ENCODE measurements around the gene NTNG1. TPM values are rescaled to one million over a fixed set of nuclear protein-coding genes. Genes with fewer than 3 reads are reported as not detected.

The NTNG1 gene
- total and polyA plus RNA-seq, 2 of the 8 experiments (the other 6 are each of a cell fraction or from before 2014, with no cell fraction given): 1.2 to 4.1 TPM

DNA sequence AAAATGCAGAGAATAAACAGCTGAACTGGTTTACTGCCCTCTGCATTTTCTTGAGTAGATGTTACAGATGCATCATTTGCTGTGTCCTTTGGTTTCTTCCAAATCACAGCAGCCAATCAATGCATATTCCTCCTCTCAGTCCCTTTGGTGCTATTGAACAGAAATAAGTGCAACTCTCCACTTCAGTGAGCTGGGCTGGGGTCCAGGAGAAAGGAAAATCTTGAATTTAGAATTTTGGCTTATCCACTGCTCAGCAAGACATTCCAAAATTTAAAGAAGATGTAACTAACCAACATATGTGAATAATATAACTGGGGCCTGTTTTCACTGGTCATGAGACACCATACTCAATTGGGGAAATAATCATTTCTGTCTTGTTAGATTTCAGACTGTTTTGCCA is 45.2 kb upstream of the NTNG1 start:
- no peak overlapping the region for H2BK15ac ChIP-seq (ENCODE audit: low read length)
- FAIRE-seq (no peak), DNase-seq (ENCODE audit: low read depth in 1 of 2, low spot score in 2 of 2) (no peak)
- H2BK12ac ChIP-seq (ENCODE audit: low read depth, low read length): no peak overlapping the region
- no peaks in the 10 kb centered on the region for H3K9me3 ChIP-seq (ENCODE audit: insufficient read depth in 2 of 2, low read depth in 1 of 2, low read length in 1 of 2)
- no peak overlapping the region for H2BK20ac ChIP-seq (ENCODE audit: low read length)
- no peak overlapping the region for H4K91ac ChIP-seq (replicated peaks; ENCODE audit: insufficient read length, low read length)
- H3K27ac ChIP-seq (ENCODE audit: low read depth, low read length): no peak overlapping the region
- POLR2A ChIA-PET (ENCODE audit: partially characterized antibody): no interaction called here
- H3K14ac ChIP-seq (ENCODE audit: insufficient read length): no peak overlapping the region
- no peak overlapping the region for H2BK120ac ChIP-seq (replicated peaks; ENCODE audit: low read depth, low read length)
- no peak overlapping the region for H4K8ac ChIP-seq (ENCODE audit: extremely low read depth, insufficient read depth, low read length)
- no peaks in the 10 kb centered on the region for H3K4me1 ChIP-seq (replicated peaks in 1 of 4; ENCODE audit: control insufficient read depth in 3 of 4, insufficient read depth in 4 of 4, low read length in 3 of 4)
- no peak overlapping the region for H3K4me2 ChIP-seq (ENCODE audit: insufficient read depth in 1 of 2, low read depth in 2 of 2, low read length in 2 of 2)
- H4K5ac ChIP-seq (ENCODE audit: insufficient read length, low read depth, low read length): no peak overlapping the region
- no peaks in the 10 kb centered on the region for H3K23me2 ChIP-seq (ENCODE audit: low read depth, low read length)
- H2AFZ ChIP-seq (ENCODE audit: low read length): no peak overlapping the region
- H3K79me2 ChIP-seq (ENCODE audit: control insufficient read depth in 1 of 2, insufficient read depth in 2 of 2, low read length in 2 of 2): no peaks in the 10 kb centered on the region
- H3K4me3 ChIP-seq (ENCODE audit: extremely low read depth in 1 of 4, insufficient read depth in 2 of 4, low read depth in 3 of 4, low read length in 4 of 4): no peak overlapping the region
- no peak overlapping the region for H3K23ac ChIP-seq (ENCODE audit: insufficient read length)
- no peaks in the 10 kb centered on the region for H3K79me1 ChIP-seq (ENCODE audit: low read depth, low read length)
- no peak overlapping the region for H3K18ac ChIP-seq (ENCODE audit: extremely low read depth, low read length)
- CTCF ChIA-PET (ENCODE audit: partially characterized antibody): no interaction called here
- H3K36me3 ChIP-seq (ENCODE audit: control insufficient read depth in 2 of 4, insufficient read depth in 4 of 4, low read length in 3 of 4): no peaks in the 10 kb centered on the region
- H3K9ac ChIP-seq (replicated peaks in 1 of 4; ENCODE audit: extremely low read depth in 1 of 4, low read depth in 3 of 4, low read length in 3 of 4): no peak overlapping the region
- no peak overlapping the region for H3K56ac ChIP-seq (replicated peaks; ENCODE audit: insufficient read length, low read depth, low read length)
- H3K27me3 ChIP-seq (replicated peaks in 1 of 4; ENCODE audit: control insufficient read depth in 3 of 4, extremely low read depth in 1 of 4, insufficient read depth in 3 of 4, low read length in 3 of 4): no peaks in the 10 kb centered on the region
- H3K4ac ChIP-seq (replicated peaks; ENCODE audit: insufficient read length, low read depth, low read length): no peak overlapping the region
- H4K20me1 ChIP-seq (replicated peaks in 1 of 2; ENCODE audit: control insufficient read depth in 1 of 2, insufficient read depth in 2 of 2, low read length in 2 of 2): no peaks in the 10 kb centered on the region
- H2AK5ac ChIP-seq (ENCODE audit: low read depth, low read length): no peak overlapping the region
- no peak overlapping the region for H2BK5ac ChIP-seq (ENCODE audit: low read depth, low read length)
- TF ChIP-seq CREB1 (IDR thresholded peaks at IDR 0.05): no peak
- TF ChIP-seq SIX5 (IDR thresholded peaks at IDR 0.05; ENCODE audit: low read depth, low read length): no peak
- no peak for TF ChIP-seq SP1 (IDR thresholded peaks at IDR 0.05; ENCODE audit: low read depth, low read length)
